Measurements from ENCODE around the gene KCNQ1OT1.

DNA sequence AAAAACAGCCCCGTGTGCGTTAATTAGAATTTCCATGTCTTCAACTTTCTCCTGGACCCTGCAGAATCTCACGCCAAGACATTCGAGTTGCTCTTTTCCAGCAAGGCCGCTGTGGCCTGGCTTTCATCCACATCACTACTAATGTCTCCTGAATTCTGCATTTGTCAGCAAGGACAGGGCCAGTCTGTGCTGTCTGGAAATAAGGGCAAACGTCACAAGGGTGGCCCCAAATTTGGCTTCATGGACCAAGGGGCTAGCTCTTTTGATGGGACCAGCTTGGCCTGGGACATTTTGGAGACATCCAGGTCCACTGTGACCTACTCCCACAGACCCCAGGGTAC is 33.4 kb downstream of the KCNQ1OT1 start:
- TF ChIP-seq, protein P1, sequence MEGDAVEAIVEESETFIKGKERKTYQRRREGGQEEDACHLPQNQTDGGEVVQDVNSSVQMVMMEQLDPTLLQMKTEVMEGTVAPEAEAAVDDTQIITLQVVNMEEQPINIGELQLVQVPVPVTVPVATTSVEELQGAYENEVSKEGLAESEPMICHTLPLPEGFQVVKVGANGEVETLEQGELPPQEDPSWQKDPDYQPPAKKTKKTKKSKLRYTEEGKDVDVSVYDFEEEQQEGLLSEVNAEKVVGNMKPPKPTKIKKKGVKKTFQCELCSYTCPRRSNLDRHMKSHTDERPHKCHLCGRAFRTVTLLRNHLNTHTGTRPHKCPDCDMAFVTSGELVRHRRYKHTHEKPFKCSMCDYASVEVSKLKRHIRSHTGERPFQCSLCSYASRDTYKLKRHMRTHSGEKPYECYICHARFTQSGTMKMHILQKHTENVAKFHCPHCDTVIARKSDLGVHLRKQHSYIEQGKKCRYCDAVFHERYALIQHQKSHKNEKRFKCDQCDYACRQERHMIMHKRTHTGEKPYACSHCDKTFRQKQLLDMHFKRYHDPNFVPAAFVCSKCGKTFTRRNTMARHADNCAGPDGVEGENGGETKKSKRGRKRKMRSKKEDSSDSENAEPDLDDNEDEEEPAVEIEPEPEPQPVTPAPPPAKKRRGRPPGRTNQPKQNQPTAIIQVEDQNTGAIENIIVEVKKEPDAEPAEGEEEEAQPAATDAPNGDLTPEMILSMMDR (IDR thresholded peaks at IDR 0.05 in 8 of 11, conservative IDR thresholded peaks at IDR 0.05 in 3 of 11) = no peak
- TF ChIP-seq POLR2A (IDR thresholded peaks at IDR 0.05) (no peak), POLR2AphosphoS5 (IDR thresholded peaks at IDR 0.05) (no peak)
